GM10248 (cell line): ENCODE results near the gene FBXO28.
A peak's percentile ranks its signal among the peaks of the same experiment; 100 is the strongest.

ENCODE experiments used
- CTCF ChIA-PET: fragments of 300-600 bp; sonication (Branson Sonifier 250); formaldehyde crosslinking; extraction: SDS; loops from one replicate; lab custom pipeline; 2021; ENCODE audit warnings: antibody characterized with exemption; lab: Yijun Ruan, JAX
- POLR2A ChIA-PET: fragments of 350-650 bp; sonication (Branson Sonifier 250); formaldehyde crosslinking; extraction: SDS; loops from one replicate; lab custom pipeline; 2020; ENCODE audit warnings: antibody characterized with exemption; lab: Yijun Ruan, JAX
- DNase-seq: peaks from one replicate; pipeline ENCODE4 v3.0.0; 2012; ENCODE audit errors: extremely low spot score
- CTCF ChIP-seq: IDR thresholded peaks from 2 replicates; pipeline ENCODE4 v1.5.1; 2012; ENCODE audit warnings: mild to moderate bottlenecking, low read depth; ENCODE audit errors: extremely low read depth, missing control alignments, control extremely low read depth

The FBXO28 gene

DNA sequence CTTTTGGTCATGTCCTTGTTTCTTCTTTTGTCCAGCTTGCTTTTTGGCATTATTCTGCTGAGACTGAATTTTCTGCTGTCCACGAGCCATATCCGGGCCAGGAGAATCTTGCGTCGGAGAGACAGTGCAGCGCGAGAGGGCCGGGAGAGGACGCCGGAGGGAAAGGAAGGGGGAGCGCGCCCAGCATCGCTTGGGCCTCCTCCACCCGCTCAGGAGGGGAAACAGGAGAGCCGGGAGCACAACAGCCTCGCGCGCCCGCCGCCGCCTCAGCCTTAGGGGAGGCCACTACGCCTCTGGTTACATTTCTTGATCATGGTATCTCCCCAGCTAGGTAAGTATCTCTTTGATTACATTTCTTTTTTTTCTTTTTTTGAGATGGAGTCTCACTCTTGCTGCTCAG lies 61.7 kb downstream of the FBXO28 start:
- no peak for TF ChIP-seq CTCF
- CTCF ChIA-PET = no interaction called here
- POLR2A ChIA-PET = no interaction called here
- no peak for DNase-seq

DNA sequence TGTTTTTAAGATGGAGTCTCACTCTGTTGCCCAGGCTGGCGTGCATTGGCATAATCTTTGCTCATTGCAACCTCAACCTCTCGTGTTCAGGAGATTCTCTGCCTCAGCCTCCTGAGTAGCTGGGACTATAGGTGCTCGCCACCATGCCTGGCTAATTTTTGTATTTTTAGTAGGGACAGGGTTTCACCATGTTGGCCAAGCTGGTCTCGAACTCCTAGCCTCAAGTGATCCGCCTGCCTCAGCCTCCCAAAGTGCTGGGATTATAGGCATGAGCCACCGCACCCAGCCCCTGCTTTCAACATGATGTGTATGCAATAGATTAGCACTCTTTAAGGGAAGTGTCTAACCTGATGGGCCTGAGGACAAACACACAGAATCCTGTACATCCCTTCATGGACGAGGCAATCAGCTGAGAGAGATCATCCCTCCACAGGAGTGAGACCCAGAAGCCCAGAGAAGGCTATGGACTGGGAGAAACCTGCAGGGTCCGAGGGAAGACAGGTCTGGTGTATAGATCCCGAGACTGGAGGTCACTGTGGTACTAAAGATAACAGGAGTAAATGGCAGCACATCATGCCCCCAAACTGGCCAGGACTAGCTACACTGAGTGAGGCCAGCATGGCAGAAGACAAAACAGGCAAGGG lies 63.6 kb downstream of the FBXO28 start:
- TF ChIP-seq CTCF = no peak
- DNase-seq = no peak
- POLR2A ChIA-PET = no interaction called here
- CTCF ChIA-PET = interaction anchor here (0.8 to 1.7 kb wide), 5 partner anchors 8 to 61 kb away, joined by 3 to 4 read pairs (median 3); no protein-coding TSS in a partner anchor

DNA sequence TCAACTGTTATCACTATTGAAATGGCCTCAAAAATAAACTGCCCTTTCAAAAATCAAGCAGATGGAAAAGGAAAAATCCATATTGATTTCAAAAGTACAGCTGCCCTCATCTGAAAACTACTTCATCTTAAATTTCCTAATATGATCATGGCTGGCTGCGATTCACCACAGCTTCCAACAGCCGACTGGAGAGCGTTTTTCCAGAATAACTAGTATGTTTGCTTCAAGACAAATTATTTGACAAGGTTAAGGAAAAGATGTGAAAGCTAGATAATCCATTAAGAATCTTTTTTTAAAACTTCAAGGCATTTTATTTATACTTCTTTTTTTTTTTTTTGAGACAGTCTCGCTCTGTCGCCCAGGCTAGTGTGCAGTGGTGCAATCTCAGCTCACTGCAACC lies 65.0 kb downstream of the FBXO28 start:
- ChIA-PET CTCF (interaction anchor here (0.7 to 1.3 kb wide), 3 partner anchors 9 to 26 kb away, joined by 3 to 5 read pairs (median 3); no protein-coding TSS in a partner anchor), POLR2A (no interaction called here)
- no peak for TF ChIP-seq CTCF
- DNase-seq = no peak

- ChIA-PET POLR2A (no interaction called here), CTCF (interaction anchor here (1.4 kb wide), 1 partner anchor 317 kb away, joined by 3 read pairs; no protein-coding TSS in a partner anchor)
- DNase-seq = no peak
- TF ChIP-seq CTCF = no peak
These were observed 67.0 kb downstream of the FBXO28 start for GRCh38 chr1:224180783-224181452.

GRCh38 chr1:224181453-224181810 lies 67.5 kb downstream of the FBXO28 start:
- POLR2A ChIA-PET = no interaction called here
- CTCF ChIA-PET = interaction anchor here (1.4 to 1.6 kb wide), 2 partner anchors 12 to 317 kb away, joined by 3 to 5 read pairs; no protein-coding TSS in a partner anchor
- no peak for TF ChIP-seq CTCF
- DNase-seq = no peak

- peak; percentile 83 for DNase-seq
- no peak for TF ChIP-seq CTCF
- POLR2A ChIA-PET = interaction anchor here (0.6 to 1.2 kb wide), 3 partner anchors 11 to 54 kb away, joined by 6 to 9 read pairs (median 6); no protein-coding TSS in a partner anchor
- CTCF ChIA-PET = interaction anchor here (0.8 to 1.6 kb wide), 3 partner anchors 11 to 67 kb away, joined by 3 to 9 read pairs (median 5); no protein-coding TSS in a partner anchor
These were observed 68.3 kb downstream of the FBXO28 start for GRCh38 chr1:224182057-224182865.
